Activated naive CD8-positive, alpha-beta T cell treated with anti-CD3 and anti-CD28 coated beads, Interleukin-2, amount 10 ng/mL, durations not matched to agents 7 days and 5 days (primary cell): ENCODE data around the gene CRYGS. TPM values are rescaled to one million over a fixed set of nuclear protein-coding genes. Genes with fewer than 3 reads are reported as not detected.

Experiments used
- ATAC-seq: fragments of 150-1000 bp; cut with Tn5 transposase; one replicate; pipeline ENCODE4 v1.10.0; 2021; ENCODE audit warnings: low read depth, moderate library complexity
- POLR2A ChIA-PET: fragments of 350-600 bp; sonication (Branson Sonifier 250); formaldehyde crosslinking; loops from one replicate; lab custom pipeline; 2021; ENCODE audit warnings: antibody characterized with exemption; lab: Charles Lee
- DNase-seq: peaks from one replicate; pipeline ENCODE4 v3.0.0; 2021
- H3K27ac Mint-ChIP-seq: one replicate; pipeline ENCODE4 v1.8.0; 2022; ENCODE audit warnings: mild to moderate bottlenecking, mixed read lengths
- H3K27me3 Mint-ChIP-seq: one replicate; pipeline ENCODE4 v1.8.0; 2022; ENCODE audit warnings: mild to moderate bottlenecking, moderate library complexity, mixed read lengths
- H3K36me3 Mint-ChIP-seq: one replicate; pipeline ENCODE4 v1.8.0; 2021; ENCODE audit warnings: mild to moderate bottlenecking, mixed read lengths
- H3K4me1 Mint-ChIP-seq: one replicate; pipeline ENCODE4 v1.8.0; 2021; ENCODE audit warnings: mixed read lengths
- H3K4me3 Mint-ChIP-seq: one replicate; pipeline ENCODE4 v1.8.0; 2022; ENCODE audit warnings: mild to moderate bottlenecking, moderate library complexity, mixed read lengths
- H3K9me3 Mint-ChIP-seq: one replicate; pipeline ENCODE4 v1.8.0; 2021; ENCODE audit warnings: mixed read lengths
- total RNA-seq, 2 experiments: library from RNA; stranded (reverse); gene quantifications; one replicate each; pipeline ENCODE4 v1.2.3, GENCODE V29; 2021

Gene CRYGS
- total RNA-seq, 2 experiments from 2014 or later, result 4.5 to 6.7 TPM

DNA sequence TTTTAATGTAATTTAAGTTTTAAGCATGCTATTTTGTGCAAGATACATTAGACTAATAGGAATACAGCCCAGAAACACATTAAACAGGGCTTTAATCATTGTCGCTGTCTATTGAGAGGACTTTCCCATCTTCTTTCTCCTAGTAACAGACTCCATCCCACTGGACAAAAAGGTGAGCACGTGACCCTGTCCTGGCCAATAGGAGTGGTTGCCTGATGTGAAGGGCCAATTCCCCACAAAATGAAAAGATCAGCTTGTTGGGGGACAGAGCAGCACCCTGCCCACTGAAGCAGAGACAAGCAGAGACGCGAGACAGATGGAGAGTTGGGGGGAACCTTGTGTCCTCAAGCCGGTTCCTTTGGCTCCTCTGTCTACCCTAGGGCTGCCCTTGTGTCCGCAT is 21.2 kb downstream of the CRYGS start:
- Mint-ChIP-seq H3K4me1 (peaks cover 19% of the 10 kb centered on the region), H3K9me3 (no peaks in the 10 kb centered on the region), H3K27ac (no peak overlapping the region), H3K36me3 (peaks cover 1% of the 10 kb centered on the region), H3K4me3 (no peak overlapping the region), H3K27me3 (peaks cover 2% of the 10 kb centered on the region)
- DNase-seq (no peak), ATAC-seq (no peak)
- POLR2A ChIA-PET, result no interaction called here

DNA sequence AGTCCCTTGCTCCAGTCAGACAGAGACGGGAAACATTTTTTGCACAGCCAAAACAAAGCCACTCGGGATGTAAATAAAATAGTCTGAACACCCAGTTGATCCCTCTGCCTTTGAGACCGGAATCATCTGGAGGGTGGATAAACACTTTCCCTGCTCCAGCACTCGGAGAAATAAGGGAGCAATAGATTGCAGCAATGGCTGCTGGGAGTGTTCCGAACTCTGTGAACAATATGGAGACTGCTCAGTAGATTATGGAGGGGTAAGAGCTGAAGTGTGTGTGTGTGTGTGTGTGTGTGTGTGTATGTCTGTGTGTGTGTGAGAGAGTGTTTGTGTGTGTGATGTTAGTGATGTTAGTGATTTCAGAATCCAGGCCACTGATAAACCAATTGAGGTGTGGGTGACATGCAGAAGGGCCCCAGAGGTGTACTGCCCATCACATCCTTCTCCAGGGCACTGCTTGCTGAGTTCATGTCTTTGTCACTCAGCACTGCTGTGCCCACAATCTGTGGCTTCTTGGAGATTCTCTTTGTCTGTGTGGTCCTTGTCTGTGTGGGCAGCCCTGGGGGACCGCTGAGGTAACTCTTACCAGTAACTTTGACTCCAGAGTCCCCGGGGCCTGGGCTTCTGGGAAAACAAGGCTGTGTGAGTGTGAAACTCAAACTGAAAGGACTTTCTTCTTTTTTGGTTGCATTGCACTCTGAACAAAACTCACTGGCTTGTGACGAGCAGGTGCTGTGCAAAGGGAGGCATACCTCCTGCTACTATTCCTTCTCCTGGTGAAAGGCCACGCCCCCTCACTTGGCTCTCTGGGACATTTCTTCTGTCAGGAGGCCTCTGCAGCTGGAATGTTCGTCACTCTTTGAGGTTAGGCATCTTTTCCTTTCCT is 23.0 kb downstream of the CRYGS start:
- Mint-ChIP-seq H3K27me3 (peaks cover 2% of the 10 kb centered on the region), H3K4me3 (no peak overlapping the region), H3K4me1 (peaks cover 19% of the 10 kb centered on the region), H3K9me3 (peaks cover 3% of the 10 kb centered on the region), H3K27ac (peak overlapping the region; percentile 32), H3K36me3 (peaks cover 6% of the 10 kb centered on the region)
- no peak for DNase-seq
- POLR2A ChIA-PET, result no interaction called here
- no peak for ATAC-seq

DNA sequence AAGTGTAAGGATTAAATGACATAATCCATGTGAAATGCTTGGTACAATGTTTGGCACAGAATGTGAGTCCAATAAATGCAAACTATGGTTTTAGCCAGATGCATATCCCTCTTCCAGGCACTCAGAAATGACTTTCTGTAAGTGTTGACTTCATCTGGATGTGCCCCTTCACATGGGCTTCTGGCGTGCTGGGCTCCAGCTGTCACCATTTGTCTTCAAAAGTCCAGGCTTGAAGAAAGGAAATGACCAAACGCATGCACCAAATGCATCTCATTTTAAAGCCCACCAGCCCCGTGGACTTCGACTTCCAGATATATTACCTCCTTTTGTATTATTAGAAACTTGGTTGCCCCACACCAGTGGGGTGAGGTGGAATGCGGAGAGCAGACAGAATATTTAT is 23.7 kb downstream of the CRYGS start:
- no peak overlapping the region for H3K4me3 Mint-ChIP-seq
- no peak overlapping the region for H3K27ac Mint-ChIP-seq
- POLR2A ChIA-PET, result interaction anchor here (0.6 kb wide), 1 partner anchor 107 kb away, joined by 3 read pairs; no protein-coding TSS in a partner anchor

DNA sequence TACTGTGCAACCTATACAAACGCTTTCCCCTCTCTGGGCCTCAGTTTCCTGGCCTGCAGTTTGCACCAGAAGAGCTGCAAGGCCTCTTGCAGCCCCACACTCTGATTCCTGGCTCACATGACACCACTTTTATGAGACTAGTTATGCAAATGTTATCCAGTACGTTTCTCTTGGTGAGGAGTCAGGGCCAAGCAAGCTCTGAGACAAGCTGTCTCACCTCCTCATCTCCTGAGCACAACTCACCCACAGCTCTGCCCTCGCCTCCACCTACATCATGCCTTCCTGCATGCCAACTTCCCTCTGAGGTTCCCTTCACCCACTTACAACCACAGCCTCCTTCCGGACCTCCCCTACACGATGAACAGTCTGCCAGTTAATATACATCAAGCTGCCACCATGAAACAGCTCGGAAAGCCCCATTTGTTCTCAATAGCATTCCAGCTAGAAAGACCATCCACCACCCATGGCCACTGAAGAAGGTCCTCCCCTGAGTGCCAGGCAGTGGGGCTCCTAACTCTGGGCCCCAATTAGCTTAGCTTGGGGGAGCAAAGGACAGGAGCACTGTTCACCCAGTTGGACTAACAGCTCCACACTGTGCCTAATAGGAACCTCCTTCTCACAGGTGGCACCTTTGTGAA is 25.0 kb downstream of the CRYGS start:
- POLR2A ChIA-PET, result interaction anchor here (0.8 to 1.7 kb wide), 2 partner anchors 15 to 51 kb away, joined by 3 to 9 read pairs; partner anchors contain the start of gene DNAJB11
- peak overlapping the region; percentile 36 for H3K27ac Mint-ChIP-seq

More for the DNA sequence above, 23.7 kb downstream of the CRYGS start:
- no peak for DNase-seq
- H3K27me3 Mint-ChIP-seq, result peaks cover 2% of the 10 kb centered on the region
- H3K4me1 Mint-ChIP-seq, result peaks cover 26% of the 10 kb centered on the region
- peaks cover 6% of the 10 kb centered on the region for H3K36me3 Mint-ChIP-seq
- ATAC-seq, result no peak
- peaks cover 3% of the 10 kb centered on the region for H3K9me3 Mint-ChIP-seq

DNA sequence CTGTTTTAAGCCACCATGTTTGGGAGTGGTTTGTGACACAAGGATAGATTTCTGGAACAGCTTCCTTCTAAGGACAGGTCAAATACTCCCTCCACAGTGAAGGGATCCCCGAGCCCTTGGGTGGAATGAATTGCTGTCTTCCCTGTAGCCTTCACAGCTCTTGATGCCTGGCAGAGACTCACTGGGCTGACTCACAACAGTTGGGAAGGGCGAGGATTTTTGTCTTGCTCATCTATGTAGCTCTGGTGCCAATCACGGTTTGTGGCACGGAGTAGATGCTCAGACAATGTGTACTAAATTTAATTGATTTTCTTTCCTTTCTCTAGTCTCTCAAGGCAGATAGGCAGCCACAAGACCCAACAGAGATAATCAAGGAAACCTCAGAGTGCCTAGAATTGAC is 27.0 kb downstream of the CRYGS start:
- DNase-seq, result no peak
- Mint-ChIP-seq H3K27me3 (peaks cover 6% of the 10 kb centered on the region), H3K27ac (no peak overlapping the region), H3K9me3 (peaks cover 3% of the 10 kb centered on the region), H3K4me3 (no peak overlapping the region), H3K36me3 (peaks cover 4% of the 10 kb centered on the region), H3K4me1 (peaks cover 36% of the 10 kb centered on the region)
- POLR2A ChIA-PET, result no interaction called here
- no peak for ATAC-seq

More for the DNA sequence above, 25.0 kb downstream of the CRYGS start:
- Mint-ChIP-seq H3K4me3 (peak overlapping the region; percentile 22), H3K9me3 (peaks cover 3% of the 10 kb centered on the region), H3K36me3 (peaks cover 6% of the 10 kb centered on the region), H3K27me3 (peaks cover 8% of the 10 kb centered on the region), H3K4me1 (peaks cover 36% of the 10 kb centered on the region)
- ATAC-seq (peak; percentile 82), DNase-seq (peak; percentile 36)

DNA sequence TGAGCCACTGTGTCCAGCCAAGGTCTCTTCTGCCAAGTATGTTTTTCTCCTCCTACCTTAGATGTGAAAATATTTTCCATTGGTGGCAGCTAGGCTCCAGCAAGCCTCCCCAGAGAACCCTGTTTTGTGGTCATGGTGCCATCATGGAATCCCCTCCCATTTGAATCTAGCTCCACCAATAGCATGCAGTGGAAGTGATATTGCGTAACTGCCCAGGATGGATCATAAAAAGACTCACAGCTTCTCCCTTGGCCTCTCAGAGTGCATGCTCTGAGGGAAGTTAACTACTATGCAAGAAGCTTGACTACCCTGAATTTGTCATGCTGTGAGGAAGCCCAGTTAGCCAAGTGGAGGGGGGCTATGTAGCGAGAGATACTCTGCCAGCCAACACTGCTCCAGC is 27.5 kb downstream of the CRYGS start:
- POLR2A ChIA-PET, result no interaction called here
- DNase-seq (no peak), ATAC-seq (no peak)
- peaks cover 3% of the 10 kb centered on the region for H3K9me3 Mint-ChIP-seq
- no peak overlapping the region for H3K4me3 Mint-ChIP-seq
- peaks cover 6% of the 10 kb centered on the region for H3K27me3 Mint-ChIP-seq
- peaks cover 4% of the 10 kb centered on the region for H3K36me3 Mint-ChIP-seq
- H3K27ac Mint-ChIP-seq, result no peak overlapping the region
- peaks cover 35% of the 10 kb centered on the region for H3K4me1 Mint-ChIP-seq

DNA sequence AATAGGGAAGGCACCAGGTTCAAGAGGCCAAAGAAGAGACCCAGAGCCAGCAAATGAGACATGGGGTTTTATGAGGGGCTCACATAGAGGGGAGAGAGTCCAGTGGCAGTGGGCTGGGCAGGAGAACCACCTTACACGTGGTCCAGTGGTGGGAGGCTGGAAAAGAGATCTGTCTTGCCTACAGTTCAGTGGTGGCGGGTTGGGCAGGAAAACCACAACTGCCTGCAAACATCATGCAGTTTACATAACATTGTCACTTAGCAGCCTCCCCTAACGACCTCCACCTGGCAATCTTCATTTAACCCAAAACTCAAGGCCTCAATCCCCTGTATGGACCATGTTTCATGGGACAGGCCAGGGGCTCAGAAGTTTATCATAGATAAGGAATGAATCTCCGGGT is 29.1 kb downstream of the CRYGS start:
- DNase-seq (peak; percentile 36), ATAC-seq (peak; percentile 30)
- POLR2A ChIA-PET, result no interaction called here
- Mint-ChIP-seq H3K27ac (no peak overlapping the region), H3K4me3 (no peak overlapping the region), H3K9me3 (peaks cover 3% of the 10 kb centered on the region), H3K27me3 (peaks cover 6% of the 10 kb centered on the region), H3K4me1 (peaks cover 28% of the 10 kb centered on the region), H3K36me3 (peaks cover 4% of the 10 kb centered on the region)

DNA sequence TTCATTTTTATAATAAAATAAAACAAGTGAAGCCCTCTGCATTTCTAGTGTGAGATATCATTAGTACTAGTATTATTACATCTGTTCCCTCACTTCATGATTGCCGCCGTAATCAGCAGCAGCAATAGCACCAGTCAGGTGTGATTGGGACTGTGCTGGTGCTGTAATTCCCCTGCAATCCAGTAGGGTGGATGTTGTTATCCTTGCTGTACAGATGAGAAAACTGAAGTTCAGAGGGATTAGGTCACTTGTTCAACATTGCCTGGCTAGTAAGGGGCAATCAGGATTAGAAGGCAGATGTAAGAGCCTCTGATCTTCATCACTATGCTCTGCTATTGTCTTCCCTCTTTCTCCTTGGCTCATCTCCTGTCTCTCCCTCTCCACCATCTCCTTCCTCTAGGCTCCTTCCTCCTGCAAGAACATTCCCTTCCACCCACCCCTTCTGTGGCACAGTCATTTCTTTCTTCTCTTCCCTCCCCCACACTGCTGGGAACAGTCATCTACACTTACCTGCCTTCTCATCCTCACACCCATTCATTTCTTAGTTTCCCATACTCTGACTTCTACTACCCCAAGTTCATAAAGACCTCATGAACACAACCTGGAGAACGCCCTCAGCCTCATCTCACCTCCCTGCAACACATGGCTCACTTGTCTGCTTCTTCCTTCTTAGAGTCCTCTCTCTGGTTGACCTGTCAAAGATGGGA is 29.7 kb downstream of the CRYGS start:
- H3K4me3 Mint-ChIP-seq, result no peak overlapping the region
- no peak overlapping the region for H3K27ac Mint-ChIP-seq
- H3K9me3 Mint-ChIP-seq, result peaks cover 3% of the 10 kb centered on the region
- H3K27me3 Mint-ChIP-seq, result peaks cover 6% of the 10 kb centered on the region
- POLR2A ChIA-PET, result no interaction called here
- no peak for ATAC-seq
- H3K36me3 Mint-ChIP-seq, result peaks cover 4% of the 10 kb centered on the region
- H3K4me1 Mint-ChIP-seq, result peaks cover 28% of the 10 kb centered on the region
- DNase-seq, result no peak

DNA sequence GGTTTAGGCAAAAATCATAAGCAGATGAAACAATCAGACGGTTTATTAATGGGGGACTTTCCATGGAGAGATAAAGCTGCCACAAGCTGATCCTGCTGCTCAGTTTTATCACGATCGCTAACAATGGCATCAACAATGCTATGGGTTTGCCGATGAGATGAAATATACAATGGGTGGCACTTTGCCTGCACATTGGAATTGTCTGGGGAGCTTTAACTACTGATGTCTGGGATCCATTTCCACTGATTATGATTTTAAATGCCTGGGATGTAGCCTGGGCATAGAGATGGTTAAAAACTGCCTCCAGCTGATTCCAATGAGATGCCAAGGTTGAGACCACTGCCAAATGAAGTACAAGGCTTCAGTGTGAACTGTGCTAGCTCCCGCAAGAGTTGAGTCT is 30.8 kb downstream of the CRYGS start:
- POLR2A ChIA-PET, result no interaction called here
- H3K4me1 Mint-ChIP-seq, result peaks cover 17% of the 10 kb centered on the region
- H3K9me3 Mint-ChIP-seq, result peaks cover 3% of the 10 kb centered on the region

DNA sequence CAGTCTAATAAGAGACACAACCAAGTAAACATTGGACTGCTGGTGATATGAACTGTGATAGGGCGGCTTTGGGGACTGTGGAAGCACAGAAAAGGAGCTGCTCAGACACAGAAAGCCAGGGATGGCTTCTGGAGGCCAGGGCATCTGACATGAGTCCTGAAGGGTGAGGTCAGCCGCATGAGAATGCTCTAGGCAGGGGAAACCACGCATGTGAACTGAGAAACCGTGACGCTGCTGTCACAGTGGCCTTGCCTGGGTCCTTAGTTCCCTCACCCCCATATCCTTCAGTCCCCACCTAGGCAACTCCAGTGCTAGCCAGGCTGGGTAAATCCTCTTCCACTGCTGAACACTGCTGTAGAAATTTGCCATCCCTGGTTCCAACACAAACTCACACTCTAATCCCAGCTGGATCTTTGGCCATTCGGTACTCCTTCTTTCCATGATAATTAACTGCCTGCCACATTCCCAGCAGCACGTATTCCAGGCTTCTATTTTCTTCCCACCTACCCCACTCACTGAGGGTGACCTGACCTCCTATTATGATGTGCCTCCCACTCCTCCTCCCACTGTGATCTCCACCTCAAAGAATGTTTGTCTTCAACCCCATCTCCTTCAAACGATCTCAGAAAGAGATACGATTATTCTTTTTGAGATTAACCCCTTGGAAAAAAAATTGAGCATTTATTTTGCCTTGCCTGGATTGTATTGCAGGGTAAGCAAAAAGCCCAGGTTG is 31.4 kb downstream of the CRYGS start:
- no peak overlapping the region for H3K27ac Mint-ChIP-seq
- POLR2A ChIA-PET, result no interaction called here
- H3K27me3 Mint-ChIP-seq, result peaks cover 6% of the 10 kb centered on the region
- ATAC-seq, result no peak
- H3K9me3 Mint-ChIP-seq, result peaks cover 3% of the 10 kb centered on the region
- H3K36me3 Mint-ChIP-seq, result peaks cover 3% of the 10 kb centered on the region
- no peak for DNase-seq
- H3K4me3 Mint-ChIP-seq, result no peak overlapping the region
- H3K4me1 Mint-ChIP-seq, result peaks cover 17% of the 10 kb centered on the region

More for the DNA sequence above, 30.8 kb downstream of the CRYGS start:
- DNase-seq, result no peak
- H3K4me3 Mint-ChIP-seq, result no peak overlapping the region
- peaks cover 6% of the 10 kb centered on the region for H3K27me3 Mint-ChIP-seq
- H3K36me3 Mint-ChIP-seq, result peaks cover 4% of the 10 kb centered on the region
- ATAC-seq, result no peak
- no peak overlapping the region for H3K27ac Mint-ChIP-seq

DNA sequence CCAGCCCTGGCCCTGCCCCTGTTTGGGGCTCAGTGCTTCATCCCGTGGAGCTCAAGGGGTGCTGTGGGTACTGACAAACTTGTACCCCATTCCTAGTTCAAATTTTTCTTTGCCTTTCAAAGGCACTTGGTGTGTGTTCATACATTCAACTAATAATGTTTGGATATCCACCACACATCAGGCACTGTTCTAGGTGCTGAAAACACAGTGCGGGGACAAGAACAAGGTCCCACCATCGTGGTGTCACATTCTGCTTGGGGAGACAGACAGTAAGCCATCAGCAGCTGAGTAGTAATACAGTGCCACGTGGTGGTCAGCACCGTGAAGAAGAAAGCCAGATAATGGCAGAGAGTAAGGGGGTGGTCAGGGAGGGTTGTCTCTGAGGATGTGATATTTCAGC is 32.5 kb downstream of the CRYGS start:
- peaks cover 17% of the 10 kb centered on the region for H3K4me1 Mint-ChIP-seq
- DNase-seq, result no peak
- ATAC-seq, result no peak
- peaks cover 6% of the 10 kb centered on the region for H3K27me3 Mint-ChIP-seq
- H3K4me3 Mint-ChIP-seq, result no peak overlapping the region
- POLR2A ChIA-PET, result no interaction called here
- H3K36me3 Mint-ChIP-seq, result peaks cover 2% of the 10 kb centered on the region
- peaks cover 2% of the 10 kb centered on the region for H3K9me3 Mint-ChIP-seq
- H3K27ac Mint-ChIP-seq, result no peak overlapping the region

DNA sequence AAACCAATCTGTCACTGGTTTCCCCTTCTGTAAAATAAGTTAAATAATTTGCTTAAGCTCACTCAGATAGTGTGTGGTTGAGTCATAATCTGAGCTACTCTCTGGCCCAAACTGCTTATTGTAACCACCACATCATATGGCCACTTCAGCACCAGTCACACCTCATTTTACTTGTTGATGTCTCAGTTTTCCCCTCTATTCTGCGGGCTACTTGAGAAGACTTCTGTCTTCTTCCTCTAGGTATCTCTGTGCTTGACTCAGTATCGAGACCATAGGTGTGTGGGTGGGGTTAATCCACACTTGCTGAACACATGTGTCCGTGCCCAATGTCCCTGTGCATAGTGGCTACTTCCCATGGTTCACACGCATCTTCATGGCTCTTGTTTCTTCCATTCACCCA is 32.9 kb downstream of the CRYGS start:
- POLR2A ChIA-PET, result no interaction called here
- Mint-ChIP-seq H3K36me3 (no peaks in the 10 kb centered on the region), H3K4me1 (peaks cover 17% of the 10 kb centered on the region), H3K27me3 (peaks cover 6% of the 10 kb centered on the region), H3K27ac (no peak overlapping the region), H3K9me3 (no peaks in the 10 kb centered on the region), H3K4me3 (no peak overlapping the region)
- no peak for ATAC-seq
- no peak for DNase-seq
